KMS-11 (cell line): ENCODE results near the gene SMG5.

Experiments used
- H2AFZ ChIP-seq: fragments of 200-600 bp; sonication (generic); 2 replicates; pipeline ENCODE4 v1.6.1; 2016; ENCODE audit warnings: antibody characterized with exemption, mixed run types, low read depth
- H3K27ac ChIP-seq: fragments of 200-600 bp; sonication (generic); 2 replicates; pipeline ENCODE4 v1.6.1; 2016; ENCODE audit warnings: mild to moderate bottlenecking, mixed run types
- H3K27me3 ChIP-seq: fragments of 200-600 bp; sonication (generic); 2 replicates; pipeline ENCODE4 v1.6.1; 2017; ENCODE audit warnings: mild to moderate bottlenecking, low read depth, mixed run types, moderate library complexity; ENCODE audit not compliant: insufficient read depth
- H3K36me3 ChIP-seq: fragments of 200-600 bp; sonication (generic); 2 replicates; pipeline ENCODE4 v1.6.1; 2017; ENCODE audit warnings: mild to moderate bottlenecking, mixed run types; ENCODE audit not compliant: insufficient read depth
- H3K4me1 ChIP-seq: fragments of 200-600 bp; sonication (generic); 2 replicates; pipeline ENCODE4 v1.6.1; 2016; ENCODE audit warnings: mild to moderate bottlenecking, low read depth, mixed run types; ENCODE audit not compliant: poor library complexity, severe bottlenecking
- H3K4me2 ChIP-seq: fragments of 200-600 bp; sonication (generic); 2 replicates; pipeline ENCODE4 v1.7.0; 2016; ENCODE audit warnings: mild to moderate bottlenecking, mixed run types
- H3K4me3 ChIP-seq: fragments of 200-600 bp; sonication (generic); IDR thresholded peaks from 2 replicates; pipeline ENCODE4 v1.6.1; 2017; ENCODE audit warnings: low read depth, low read length, mixed read lengths; ENCODE audit not compliant: insufficient read depth
- H3K79me2 ChIP-seq: fragments of 200-600 bp; sonication (generic); 2 replicates; pipeline ENCODE4 v1.6.1; 2016; ENCODE audit warnings: low read depth, mixed run types; ENCODE audit not compliant: insufficient read depth
- H3K9ac ChIP-seq: fragments of 200-600 bp; sonication (generic); 2 replicates; pipeline ENCODE4 v1.6.1; 2016; ENCODE audit warnings: mild to moderate bottlenecking, mixed run types
- H4K20me1 ChIP-seq: fragments of 200-600 bp; sonication (generic); 2 replicates; pipeline ENCODE4 v1.6.1; 2016; ENCODE audit warnings: mild to moderate bottlenecking, mixed run types; ENCODE audit not compliant: insufficient read depth
- CTCF ChIP-seq: fragments of 200-600 bp; sonication (generic); conservative IDR thresholded peaks from 2 replicates; pipeline ENCODE4 v1.6.1; 2017; ENCODE audit warnings: low read depth, mild to moderate bottlenecking, antibody characterized with exemption, low read length, moderate library complexity, mixed read lengths

SMG5 gene

DNA sequence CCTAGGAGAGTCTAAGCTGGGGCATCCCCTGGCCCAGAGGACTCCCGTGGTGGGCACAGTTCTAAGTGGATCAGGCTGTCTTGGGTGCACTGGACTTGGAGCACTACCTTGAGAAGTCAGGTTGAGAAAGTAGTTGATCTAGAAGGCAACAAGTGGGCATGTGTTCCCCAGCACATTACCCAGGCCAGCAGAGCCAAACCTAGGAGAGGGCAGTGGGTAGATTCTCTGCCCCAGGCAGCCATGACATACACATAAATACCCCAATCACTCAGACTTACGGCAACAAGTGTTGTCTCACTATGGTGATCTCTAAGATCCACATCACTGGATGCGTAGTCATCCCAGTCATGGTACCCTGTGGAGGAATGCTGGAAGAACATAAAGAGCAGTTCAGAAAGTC is 71.4 kb downstream of the SMG5 start:
- Histone ChIP-seq H3K79me2 (peaks cover 20% of the 10 kb centered on the region; the same call in 1 of the 2 replicates), H3K36me3 (peaks cover 6% of the 10 kb centered on the region; the same call in 1 of the 2 replicates), H3K27me3 (no peaks in the 10 kb centered on the region), H3K4me2 (no peak overlapping the region), H3K4me1 (peaks cover 18% of the 10 kb centered on the region), H3K4me3 (no peak overlapping the region), H2AFZ (no peak overlapping the region), H4K20me1 (no peaks in the 10 kb centered on the region), H3K9ac (no peak overlapping the region), H3K27ac (no peak overlapping the region)
- TF ChIP-seq CTCF, result no peak

DNA sequence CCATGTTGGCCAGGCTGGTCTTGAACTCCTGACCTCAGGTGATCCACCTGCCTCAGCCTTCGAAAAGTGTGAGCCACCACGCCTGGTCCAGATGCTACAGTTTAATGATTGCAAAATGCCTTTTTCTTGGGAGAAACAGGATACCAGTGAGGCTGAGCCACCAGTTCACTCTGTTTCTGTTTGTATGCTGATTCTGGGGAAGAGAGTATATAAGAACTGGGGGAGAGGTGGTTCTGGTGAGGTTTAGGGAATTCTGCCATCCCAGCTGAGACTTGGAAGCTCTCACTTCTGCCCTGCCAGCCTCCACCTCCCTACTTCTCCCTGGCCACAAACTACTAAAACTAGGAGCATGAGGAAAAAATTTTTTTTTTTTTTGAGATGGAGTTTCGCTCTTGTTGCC is 77.9 kb downstream of the SMG5 start:
- peaks cover 13% of the 10 kb centered on the region; the same call in 1 of the 2 replicates for H3K79me2 ChIP-seq
- no peak for TF ChIP-seq CTCF
- no peak overlapping the region for H3K4me2 ChIP-seq

GRCh38 chr1:156203331-156203730 is 79.3 kb downstream of the SMG5 start:
- H3K4me2 ChIP-seq, result no peak overlapping the region
- H3K9ac ChIP-seq, result no peak overlapping the region
- no peak for TF ChIP-seq CTCF
- no peaks in the 10 kb centered on the region for H3K27me3 ChIP-seq
- H3K36me3 ChIP-seq, result peaks cover 6% of the 10 kb centered on the region; the same call in 1 of the 2 replicates
- H4K20me1 ChIP-seq, result 0 out of 2 replicates have a peak, but pooled peaks cover 3% of the 10 kb centered on the region
- no peaks in the 10 kb centered on the region for H3K4me1 ChIP-seq
- H3K4me3 ChIP-seq, result no peak overlapping the region
- H3K27ac ChIP-seq, result no peak overlapping the region
- H2AFZ ChIP-seq, result no peak overlapping the region
- H3K79me2 ChIP-seq, result peaks cover 25% of the 10 kb centered on the region; the same call in 1 of the 2 replicates

More for the DNA sequence above, 77.9 kb downstream of the SMG5 start:
- H2AFZ ChIP-seq, result no peak overlapping the region
- no peak overlapping the region for H3K9ac ChIP-seq
- peaks cover 6% of the 10 kb centered on the region; the same call in 1 of the 2 replicates for H3K36me3 ChIP-seq
- H3K27ac ChIP-seq, result no peak overlapping the region
- H3K4me3 ChIP-seq, result no peak overlapping the region
- 0 out of 2 replicates have a peak, but pooled peaks cover 3% of the 10 kb centered on the region for H4K20me1 ChIP-seq
- no peaks in the 10 kb centered on the region for H3K4me1 ChIP-seq
- no peaks in the 10 kb centered on the region for H3K27me3 ChIP-seq

DNA sequence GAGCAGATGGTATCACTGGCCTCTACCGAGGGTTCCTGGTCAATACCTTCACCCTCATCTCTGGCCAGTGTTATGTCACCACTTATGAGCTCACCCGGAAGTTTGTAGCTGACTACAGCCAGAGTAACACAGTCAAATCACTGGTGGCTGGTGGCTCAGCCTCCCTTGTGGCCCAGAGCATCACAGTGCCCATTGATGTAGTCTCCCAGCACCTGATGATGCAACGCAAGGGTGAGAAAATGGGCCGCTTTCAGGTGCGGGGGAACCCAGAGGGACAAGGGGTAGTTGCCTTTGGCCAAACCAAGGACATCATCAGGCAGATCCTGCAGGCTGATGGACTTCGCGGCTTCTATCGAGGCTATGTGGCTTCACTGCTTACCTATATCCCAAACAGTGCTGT is 82.6 kb downstream of the SMG5 start:
- no peak for TF ChIP-seq CTCF
- H3K27ac ChIP-seq, result no peak overlapping the region
- 0 out of 2 replicates have a peak, but pooled peaks cover 3% of the 10 kb centered on the region for H4K20me1 ChIP-seq
- H3K4me1 ChIP-seq, result peaks cover 15% of the 10 kb centered on the region
- no peaks in the 10 kb centered on the region for H3K27me3 ChIP-seq
- H3K4me2 ChIP-seq, result no peak overlapping the region
- peaks cover 56% of the 10 kb centered on the region for H3K79me2 ChIP-seq
- H3K36me3 ChIP-seq, result no peaks in the 10 kb centered on the region; the same call in 1 of the 2 replicates
- no peak overlapping the region for H2AFZ ChIP-seq
- H3K9ac ChIP-seq, result no peak overlapping the region
- no peak overlapping the region for H3K4me3 ChIP-seq
